Measurements from ENCODE around the gene ZNF417.

ZNF417 gene

GRCh38 chr19:57916168-57916995 is at the start of gene ZNF417:
Gene ZNF417, minus strand, starts transcription at chr19:57916592. Its CDS starts 181 bp downstream, at chr19:57916411.
- TF ChIP-seq USF1 (IDR thresholded peaks at IDR 0.05) (peak; percentile 58), CREB1 (IDR thresholded peaks at IDR 0.05; ENCODE audit: low read depth) (peak; percentile 67), YY1 (IDR thresholded peaks at IDR 0.05; ENCODE audit: low read depth) (peak; percentile 73; the same call in 1 of the 2 replicates), TAF1 (IDR thresholded peaks at IDR 0.05; ENCODE audit: low read depth) (peak; percentile 54; the same call in 1 of the 2 replicates), TCF12 (IDR thresholded peaks at IDR 0.05; ENCODE audit: low read depth) (0 out of 2 replicates have a peak, but pooled peaks have one; percentile 14), RAD21 (IDR thresholded peaks at IDR 0.05; ENCODE audit: low read depth) (peak; percentile 7; the same call in 1 of the 2 replicates), TEAD4 (IDR thresholded peaks at IDR 0.05) (peak; percentile 33; the same call in 1 of the 2 replicates), MAX (IDR thresholded peaks at IDR 0.05) (peak; percentile 26)

- no peak for TF ChIP-seq TAF1 (IDR thresholded peaks at IDR 0.05; ENCODE audit: low read depth)
These were observed 48.4 kb upstream of the ZNF417 start for GRCh38 chr19:57964761-57965160.

DNA sequence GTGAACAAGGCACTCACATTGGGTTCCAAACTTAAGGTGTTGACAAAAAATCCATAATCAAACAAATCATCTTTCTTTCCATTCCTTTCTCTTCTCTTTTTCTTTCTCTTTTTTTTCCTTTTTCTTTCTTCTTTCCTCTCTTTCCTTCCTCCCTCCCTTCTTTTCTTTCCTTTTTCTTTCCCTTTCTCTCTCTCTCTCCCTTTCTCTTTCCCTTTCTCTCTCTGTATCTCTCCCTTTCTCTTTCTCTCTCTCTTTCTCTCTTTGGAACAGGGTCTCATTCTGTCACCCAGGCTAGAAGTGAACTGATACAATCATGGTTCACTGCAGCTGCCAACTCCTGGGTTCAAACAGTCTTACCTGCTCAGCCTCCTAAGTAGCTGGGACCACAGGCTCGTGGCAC is 45.4 kb upstream of the ZNF417 start:
- TF ChIP-seq TEAD4 (IDR thresholded peaks at IDR 0.05) (no peak), EP300 (IDR thresholded peaks at IDR 0.05; ENCODE audit: borderline replicate concordance) (no peak), TAF1 (IDR thresholded peaks at IDR 0.05; ENCODE audit: low read depth) (no peak), CREB1 (IDR thresholded peaks at IDR 0.05; ENCODE audit: low read depth) (no peak), CEBPB (IDR thresholded peaks at IDR 0.05) (no peak), TCF12 (IDR thresholded peaks at IDR 0.05; ENCODE audit: low read depth) (no peak), ZBTB7A (IDR thresholded peaks at IDR 0.05; ENCODE audit: low read depth) (no peak), RAD21 (IDR thresholded peaks at IDR 0.05; ENCODE audit: low read depth) (no peak), EGR1 (IDR thresholded peaks at IDR 0.05) (no peak), YY1 (IDR thresholded peaks at IDR 0.05; ENCODE audit: low read depth) (no peak), NFIC (IDR thresholded peaks at IDR 0.05) (no peak), MAX (IDR thresholded peaks at IDR 0.05) (no peak), FOXM1 (IDR thresholded peaks at IDR 0.05; ENCODE audit: borderline replicate concordance, low read depth) (no peak), USF1 (IDR thresholded peaks at IDR 0.05) (no peak)
- TF ChIP-seq, protein P1, sequence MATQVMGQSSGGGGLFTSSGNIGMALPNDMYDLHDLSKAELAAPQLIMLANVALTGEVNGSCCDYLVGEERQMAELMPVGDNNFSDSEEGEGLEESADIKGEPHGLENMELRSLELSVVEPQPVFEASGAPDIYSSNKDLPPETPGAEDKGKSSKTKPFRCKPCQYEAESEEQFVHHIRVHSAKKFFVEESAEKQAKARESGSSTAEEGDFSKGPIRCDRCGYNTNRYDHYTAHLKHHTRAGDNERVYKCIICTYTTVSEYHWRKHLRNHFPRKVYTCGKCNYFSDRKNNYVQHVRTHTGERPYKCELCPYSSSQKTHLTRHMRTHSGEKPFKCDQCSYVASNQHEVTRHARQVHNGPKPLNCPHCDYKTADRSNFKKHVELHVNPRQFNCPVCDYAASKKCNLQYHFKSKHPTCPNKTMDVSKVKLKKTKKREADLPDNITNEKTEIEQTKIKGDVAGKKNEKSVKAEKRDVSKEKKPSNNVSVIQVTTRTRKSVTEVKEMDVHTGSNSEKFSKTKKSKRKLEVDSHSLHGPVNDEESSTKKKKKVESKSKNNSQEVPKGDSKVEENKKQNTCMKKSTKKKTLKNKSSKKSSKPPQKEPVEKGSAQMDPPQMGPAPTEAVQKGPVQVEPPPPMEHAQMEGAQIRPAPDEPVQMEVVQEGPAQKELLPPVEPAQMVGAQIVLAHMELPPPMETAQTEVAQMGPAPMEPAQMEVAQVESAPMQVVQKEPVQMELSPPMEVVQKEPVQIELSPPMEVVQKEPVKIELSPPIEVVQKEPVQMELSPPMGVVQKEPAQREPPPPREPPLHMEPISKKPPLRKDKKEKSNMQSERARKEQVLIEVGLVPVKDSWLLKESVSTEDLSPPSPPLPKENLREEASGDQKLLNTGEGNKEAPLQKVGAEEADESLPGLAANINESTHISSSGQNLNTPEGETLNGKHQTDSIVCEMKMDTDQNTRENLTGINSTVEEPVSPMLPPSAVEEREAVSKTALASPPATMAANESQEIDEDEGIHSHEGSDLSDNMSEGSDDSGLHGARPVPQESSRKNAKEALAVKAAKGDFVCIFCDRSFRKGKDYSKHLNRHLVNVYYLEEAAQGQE (IDR thresholded peaks at IDR 0.05; ENCODE audit: low read depth) = no peak

GRCh38 chr19:57954996-57955395 is 38.6 kb upstream of the ZNF417 start:
- TF ChIP-seq RAD21 (IDR thresholded peaks at IDR 0.05; ENCODE audit: low read depth) = no peak
- no peak for TF ChIP-seq CEBPB (IDR thresholded peaks at IDR 0.05)
- TF ChIP-seq FOXM1 (IDR thresholded peaks at IDR 0.05; ENCODE audit: borderline replicate concordance, low read depth) = no peak
- no peak for TF ChIP-seq CREB1 (IDR thresholded peaks at IDR 0.05; ENCODE audit: low read depth)
- TF ChIP-seq NFIC (IDR thresholded peaks at IDR 0.05) = no peak

DNA sequence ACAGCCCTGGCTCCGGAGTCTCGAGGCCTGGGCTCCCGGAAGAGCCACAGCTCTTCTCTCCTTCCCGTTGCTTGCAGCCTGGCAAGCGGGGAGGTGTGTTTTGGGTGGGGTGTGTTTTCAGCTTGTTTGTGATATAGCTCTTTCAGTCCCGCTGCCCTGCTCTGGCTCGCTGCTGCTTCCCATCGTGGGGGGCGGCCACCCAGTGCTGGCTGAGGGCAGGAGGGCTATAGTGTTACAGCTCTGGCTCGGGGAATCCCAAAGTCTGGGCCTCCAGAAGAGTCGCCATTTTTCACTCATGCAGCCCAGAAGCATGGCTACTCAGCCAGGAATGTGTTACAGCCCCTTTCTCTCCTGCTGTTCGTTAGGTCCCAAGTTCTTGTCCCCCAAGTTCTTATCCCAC is 33.3 kb upstream of the ZNF417 start:
- TF ChIP-seq YY1 (IDR thresholded peaks at IDR 0.05; ENCODE audit: low read depth) = no peak

DNA sequence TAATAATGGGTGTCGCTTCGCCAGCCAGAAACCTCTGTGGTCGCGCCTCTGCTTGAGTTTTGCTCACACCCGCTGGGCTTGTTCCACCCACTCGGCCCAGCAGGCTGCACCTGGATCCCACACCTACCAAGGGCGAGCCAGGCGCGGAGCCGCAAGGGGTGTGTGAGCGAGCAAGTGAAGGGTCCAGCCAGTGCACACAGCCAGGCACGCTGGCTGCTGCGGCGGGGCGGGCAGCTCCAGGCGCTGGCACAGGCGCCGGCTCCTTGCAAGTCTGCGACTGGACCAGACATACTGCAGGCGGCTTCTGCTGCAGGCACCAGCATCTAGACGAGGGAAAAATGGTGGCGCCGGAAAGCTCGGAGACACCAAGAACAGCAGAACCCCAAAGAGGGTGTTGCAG is 32.9 kb upstream of the ZNF417 start:
- no peak for TF ChIP-seq NFIC (IDR thresholded peaks at IDR 0.05)
- no peak for TF ChIP-seq TEAD4 (IDR thresholded peaks at IDR 0.05)
- TF ChIP-seq RAD21 (IDR thresholded peaks at IDR 0.05; ENCODE audit: low read depth) = no peak
- no peak for TF ChIP-seq TCF12 (IDR thresholded peaks at IDR 0.05; ENCODE audit: low read depth)
- no peak for TF ChIP-seq FOXM1 (IDR thresholded peaks at IDR 0.05; ENCODE audit: borderline replicate concordance, low read depth)
- TF ChIP-seq USF1 (IDR thresholded peaks at IDR 0.05) = no peak

GRCh38 chr19:57947419-57948134 is 31.2 kb upstream of the ZNF417 start, which contains the start of gene ZNF256:
Gene ZNF256, minus strand, starts transcription at chr19:57947706. Its CDS starts 232 bp downstream, at chr19:57947474.
- TF ChIP-seq YY1 (IDR thresholded peaks at IDR 0.05; ENCODE audit: low read depth) = no peak
- TF ChIP-seq CEBPB (IDR thresholded peaks at IDR 0.05) = no peak
- peak; percentile 76 for TF ChIP-seq ZBTB7A (IDR thresholded peaks at IDR 0.05; ENCODE audit: low read depth)
- TF ChIP-seq TEAD4 (IDR thresholded peaks at IDR 0.05) = no peak
- peak; percentile 66 for TF ChIP-seq MAX (IDR thresholded peaks at IDR 0.05)
- TF ChIP-seq CREB1 (IDR thresholded peaks at IDR 0.05; ENCODE audit: low read depth) = 0 out of 2 replicates have a peak, but pooled peaks have one; percentile 39
- TF ChIP-seq, protein P1 (IDR thresholded peaks at IDR 0.05; ENCODE audit: low read depth) = no peak
- TF ChIP-seq USF1 (IDR thresholded peaks at IDR 0.05) = no peak
- TF ChIP-seq FOXM1 (IDR thresholded peaks at IDR 0.05; ENCODE audit: borderline replicate concordance, low read depth) = no peak
- TF ChIP-seq EP300 (IDR thresholded peaks at IDR 0.05; ENCODE audit: borderline replicate concordance) = no peak
- no peak for TF ChIP-seq EGR1 (IDR thresholded peaks at IDR 0.05)
- TF ChIP-seq TCF12 (IDR thresholded peaks at IDR 0.05; ENCODE audit: low read depth) = no peak; the same call in 1 of the 2 replicates
- TF ChIP-seq NFIC (IDR thresholded peaks at IDR 0.05) = no peak
- no peak; the same call in 1 of the 2 replicates for TF ChIP-seq TAF1 (IDR thresholded peaks at IDR 0.05; ENCODE audit: low read depth)
- TF ChIP-seq RAD21 (IDR thresholded peaks at IDR 0.05; ENCODE audit: low read depth) = peak; percentile 20; the same call in 1 of the 2 replicates
